ENCODE results near the gene CDKN2C. TPM values are rescaled to one million over a fixed set of nuclear protein-coding genes. Genes with fewer than 3 reads are reported as not detected.
"Not testable (repeated sequence)": the region's sequence is repeated elsewhere in the genome, so short reads cannot be mapped to it uniquely, and the experiment has no call there.

The CDKN2C gene
- total RNA-seq, 2 donors from 2014 or later: 8.1 to 21.4 TPM

- intact Hi-C loops (cut with DNase I): no loop called here
- no peak overlapping the region for H3K4me3 ChIP-seq
- H3K27ac ChIP-seq: no peak overlapping the region
- DNase-seq: no peak
- no peaks in the 10 kb centered on the region for H3K36me3 ChIP-seq
- no peak overlapping the region for H3K9ac ChIP-seq (ENCODE audit: low read depth in 2 of 2, low read length in 2 of 2)
- H3K9me3 ChIP-seq: no peaks in the 10 kb centered on the region
- H3K27me3 ChIP-seq: no peaks in the 10 kb centered on the region
- H3K4me1 ChIP-seq: no peaks in the 10 kb centered on the region
- TF ChIP-seq CTCF (IDR thresholded peaks at IDR 0.05): no peak
Measured at GRCh38 chr1:51000651-51001050, 30.6 kb downstream of the CDKN2C start.

- no peak for TF ChIP-seq CTCF (IDR thresholded peaks at IDR 0.05)
- Histone ChIP-seq H3K4me1 (no peaks in the 10 kb centered on the region), H3K27ac (no peak overlapping the region), H3K36me3 (no peaks in the 10 kb centered on the region), H3K27me3 (no peaks in the 10 kb centered on the region), H3K4me3 (no peak overlapping the region), H3K9ac (ENCODE audit: low read depth in 2 of 2, low read length in 2 of 2) (no peak overlapping the region), H3K9me3 (no peaks in the 10 kb centered on the region)
- intact Hi-C loops (cut with DNase I): no loop called here
- DNase-seq: no peak
Measured at GRCh38 chr1:51002516-51002915, 32.5 kb downstream of the CDKN2C start.

- H3K9me3 ChIP-seq; H3K27ac ChIP-seq; H3K4me1 ChIP-seq; DNase-seq; H3K36me3 ChIP-seq; intact Hi-C loops (cut with DNase I); H3K4me3 ChIP-seq; H3K9ac ChIP-seq (ENCODE audit: low read depth in 2 of 2, low read length in 2 of 2); H3K27me3 ChIP-seq: not testable (repeated sequence)
Measured at GRCh38 chr1:51005549-51005948, 35.5 kb downstream of the CDKN2C start.

GRCh38 chr1:51009381-51009780, 39.3 kb downstream of the CDKN2C start:
- Histone ChIP-seq H3K36me3 (no peaks in the 10 kb centered on the region), H3K27ac (no peak overlapping the region), H3K27me3 (no peaks in the 10 kb centered on the region), H3K9ac (ENCODE audit: low read depth in 2 of 2, low read length in 2 of 2) (no peak overlapping the region), H3K4me1 (no peaks in the 10 kb centered on the region), H3K9me3 (no peaks in the 10 kb centered on the region), H3K4me3 (no peak overlapping the region)
- no peak for DNase-seq
- intact Hi-C loops (cut with DNase I): no loop called here
- no peak for TF ChIP-seq CTCF (IDR thresholded peaks at IDR 0.05)

GRCh38 chr1:51014878-51015277, 44.8 kb downstream of the CDKN2C start:
- no peaks in the 10 kb centered on the region for H3K27me3 ChIP-seq
- H3K9me3 ChIP-seq: no peaks in the 10 kb centered on the region
- no peak overlapping the region for H3K9ac ChIP-seq (ENCODE audit: low read depth in 2 of 2, low read length in 2 of 2)
- intact Hi-C loops (cut with DNase I): no loop called here
- no peak for TF ChIP-seq CTCF (IDR thresholded peaks at IDR 0.05)
- no peak overlapping the region for H3K27ac ChIP-seq
- no peaks in the 10 kb centered on the region for H3K36me3 ChIP-seq
- H3K4me1 ChIP-seq: no peaks in the 10 kb centered on the region
- no peak overlapping the region for H3K4me3 ChIP-seq
- DNase-seq: no peak

- H3K27ac ChIP-seq: no peak overlapping the region
- H3K4me1 ChIP-seq: no peaks in the 10 kb centered on the region
- DNase-seq: no peak
Measured at GRCh38 chr1:51019811-51020210, 49.8 kb downstream of the CDKN2C start.

More at GRCh38 chr1:51019811-51020210, 49.8 kb downstream of the CDKN2C start:
- Histone ChIP-seq H3K9me3 (no peaks in the 10 kb centered on the region), H3K36me3 (no peaks in the 10 kb centered on the region), H3K4me3 (no peak overlapping the region), H3K27me3 (no peaks in the 10 kb centered on the region), H3K9ac (ENCODE audit: low read depth in 2 of 2, low read length in 2 of 2) (no peak overlapping the region)
- intact Hi-C loops (cut with DNase I): no loop called here
- TF ChIP-seq CTCF (IDR thresholded peaks at IDR 0.05): no peak

Other genes starting within 250 kb of the CDKN2C start
- gene FAF1, start 10.0 kb upstream of the CDKN2C start, total RNA-seq: 10 to 100 TPM; 60.3 to 66.7 TPM
- not detected for gene C1orf185, start 132.0 kb downstream of the CDKN2C start, total RNA-seq